T-helper 22 cell (primary cell): Measurements from ENCODE around the gene IL1A.

ENCODE experiments used
- DNase-seq: peaks from one replicate; pipeline ENCODE4 v3.0.0-alpha.2; 2020; ENCODE audit warnings: low read depth

Gene IL1A

GRCh38 chr2:112792419-112792818 is 8.1 kb upstream of the IL1A start:
- no peak for DNase-seq

DNA sequence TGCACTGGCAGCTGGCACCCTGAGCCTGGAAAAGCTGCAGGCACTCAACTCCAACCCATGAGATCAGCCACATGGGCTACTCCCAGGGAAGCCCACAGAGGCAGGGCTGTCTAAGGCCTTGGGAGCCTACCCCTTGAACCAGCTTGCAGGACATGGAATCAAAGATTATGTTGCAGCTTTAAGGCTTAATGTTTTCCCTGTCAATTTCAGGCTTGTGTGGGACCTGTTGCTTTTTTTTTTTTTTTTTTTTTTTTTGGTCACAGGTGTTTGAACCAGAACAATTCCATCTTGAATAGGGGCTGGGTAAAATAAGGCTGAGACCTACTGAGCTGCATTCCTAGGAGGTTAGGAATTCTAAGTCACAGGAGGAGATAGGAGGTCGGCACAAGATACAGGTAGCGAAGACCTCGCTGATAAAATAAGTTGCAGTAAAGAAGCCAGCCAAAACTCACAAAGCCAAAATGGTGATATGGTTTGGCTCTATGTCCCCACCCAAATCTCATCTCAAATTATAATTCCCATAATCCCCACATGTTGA is 7.5 kb upstream of the IL1A start:
- DNase-seq = no peak

GRCh38 chr2:112791019-112791418 is 6.7 kb upstream of the IL1A start:
- DNase-seq = no peak

DNA sequence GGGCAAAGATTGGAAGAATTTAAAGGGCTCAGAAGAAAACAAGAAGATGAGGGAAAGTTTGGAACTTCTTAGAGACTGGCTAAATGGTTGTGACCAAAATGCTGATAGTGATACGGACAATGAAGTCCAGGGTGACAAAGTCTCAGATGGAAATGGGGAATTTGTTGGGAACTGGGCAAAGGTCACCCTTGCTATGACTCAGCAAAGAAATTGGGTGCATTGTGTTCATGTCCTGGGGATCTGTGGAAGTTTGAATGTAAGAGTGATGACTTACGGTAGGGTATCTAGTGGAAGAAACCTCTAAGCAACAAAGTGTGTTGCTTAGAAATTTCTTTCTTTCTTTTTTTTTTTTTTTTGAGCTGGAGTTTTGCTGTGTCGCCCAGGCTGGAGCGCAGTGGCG is 6.0 kb upstream of the IL1A start:
- no peak for DNase-seq

GRCh38 chr2:112789186-112789585 is 4.9 kb upstream of the IL1A start:
- no peak for DNase-seq

GRCh38 chr2:112788653-112789052 is 4.4 kb upstream of the IL1A start:
- no peak for DNase-seq

GRCh38 chr2:112787729-112788393 is 3.6 kb upstream of the IL1A start:
- DNase-seq = no peak

DNA sequence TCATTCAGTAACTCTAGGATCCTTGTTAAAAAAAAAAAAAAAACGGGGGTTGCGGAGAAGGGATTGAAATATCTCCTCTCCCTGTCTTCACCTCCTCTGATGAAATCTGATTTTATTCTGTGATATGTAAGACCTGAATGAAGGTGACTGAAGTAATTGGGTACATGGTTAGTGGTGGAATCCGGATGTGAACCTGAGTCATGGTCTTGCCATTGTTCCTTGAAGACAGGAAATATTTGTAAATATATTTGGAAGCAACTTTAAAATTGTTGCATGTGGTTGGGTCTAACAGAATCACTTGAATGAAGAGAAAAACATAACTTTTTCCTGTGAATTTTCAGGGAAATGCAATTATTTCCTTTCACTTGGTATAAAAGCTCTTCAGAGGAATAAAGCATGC is 3.0 kb upstream of the IL1A start:
- DNase-seq = no peak

DNA sequence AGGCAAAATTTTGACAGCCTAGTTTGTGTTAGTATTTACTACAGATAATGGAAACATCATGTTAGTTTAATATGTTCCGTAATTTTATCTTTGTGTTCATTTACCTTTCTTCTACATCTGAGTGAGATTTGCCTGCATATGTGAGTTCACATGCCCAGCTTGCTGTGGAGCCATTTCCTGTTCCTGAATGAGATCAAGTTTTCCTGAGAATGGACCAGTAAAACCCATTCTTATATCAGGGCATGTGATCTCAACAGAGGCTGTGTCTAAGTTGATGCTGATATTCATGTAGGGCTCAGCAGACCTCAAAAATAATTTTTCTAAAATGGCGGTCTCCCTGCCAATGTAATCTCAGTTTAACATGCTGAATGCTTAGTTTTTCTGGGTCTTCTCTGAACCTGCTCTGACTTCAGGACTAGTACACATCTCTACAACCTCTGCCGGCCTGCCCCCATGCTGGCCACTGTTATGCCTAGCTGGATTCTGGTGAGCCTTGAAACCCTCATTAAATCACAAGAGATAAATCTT is 1.0 kb downstream of the IL1A start:
- no peak for DNase-seq

DNA sequence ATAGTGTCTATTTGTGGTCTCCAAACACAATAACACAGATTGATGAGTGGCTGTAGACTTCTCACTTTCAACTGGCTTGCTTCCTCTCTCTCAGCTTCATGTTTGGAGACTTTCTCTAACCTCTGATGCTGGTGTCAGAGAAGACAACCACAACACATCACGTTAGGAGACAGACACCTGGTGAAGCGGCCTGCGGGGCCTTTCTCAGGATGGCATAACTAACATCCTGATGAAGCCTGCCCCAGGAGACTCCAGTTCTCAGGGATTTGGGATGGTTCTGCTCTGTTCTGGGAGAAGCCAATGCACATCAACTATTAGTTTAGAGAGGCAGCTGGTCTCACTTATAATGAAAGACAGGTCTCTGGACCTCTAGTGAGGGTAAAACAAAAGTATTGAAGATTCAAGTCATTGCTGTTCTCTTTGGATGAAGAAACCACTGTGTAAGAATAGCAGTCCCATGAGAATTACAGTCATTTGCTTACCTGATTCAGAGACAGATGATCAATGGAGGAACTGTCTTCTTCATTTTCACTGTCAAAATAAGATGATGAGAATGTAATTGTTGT is 2.0 kb downstream of the IL1A start:
- DNase-seq = no peak

GRCh38 chr2:112779598-112779997 is 4.7 kb downstream of the IL1A start:
- no peak for DNase-seq

DNA sequence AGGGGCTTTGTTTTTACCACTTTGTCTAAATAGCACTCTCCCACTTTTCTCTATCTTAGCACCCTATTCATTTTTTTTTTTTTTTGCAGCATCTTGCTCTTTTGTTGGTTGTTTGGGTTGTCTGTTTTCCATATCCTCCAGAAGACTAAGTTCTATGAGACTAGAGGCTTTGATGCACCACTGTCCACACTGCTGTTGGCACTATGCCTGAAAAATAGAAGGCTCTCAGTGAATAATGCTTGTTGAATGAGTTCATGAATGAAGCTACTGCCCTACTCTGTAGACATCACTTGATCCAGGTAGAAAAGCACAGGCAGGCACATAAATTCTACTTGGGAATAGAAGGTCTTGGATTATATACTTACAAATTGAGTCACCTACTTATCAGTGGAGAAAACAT is 7.3 kb downstream of the IL1A start:
- DNase-seq = no peak

DNA sequence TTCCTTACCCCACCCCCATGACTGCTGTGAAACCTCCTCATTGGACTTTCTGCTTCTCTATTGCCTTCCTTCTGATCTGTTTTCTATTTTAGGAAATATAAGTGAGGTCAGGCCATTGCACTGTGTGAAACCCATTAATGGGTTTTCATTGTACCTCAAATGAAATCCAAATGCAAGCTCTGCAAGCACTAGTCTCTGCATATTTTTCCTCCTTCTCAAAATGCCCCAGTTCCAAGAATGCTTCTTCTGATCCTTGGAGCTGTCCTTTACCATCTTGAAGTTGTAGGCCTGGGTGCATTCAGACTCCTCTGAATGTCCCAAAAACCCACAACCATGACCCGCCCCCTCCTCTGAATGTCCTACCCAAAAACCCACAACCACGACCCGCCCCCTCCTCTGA is 8.2 kb downstream of the IL1A start:
- DNase-seq = no peak

DNA sequence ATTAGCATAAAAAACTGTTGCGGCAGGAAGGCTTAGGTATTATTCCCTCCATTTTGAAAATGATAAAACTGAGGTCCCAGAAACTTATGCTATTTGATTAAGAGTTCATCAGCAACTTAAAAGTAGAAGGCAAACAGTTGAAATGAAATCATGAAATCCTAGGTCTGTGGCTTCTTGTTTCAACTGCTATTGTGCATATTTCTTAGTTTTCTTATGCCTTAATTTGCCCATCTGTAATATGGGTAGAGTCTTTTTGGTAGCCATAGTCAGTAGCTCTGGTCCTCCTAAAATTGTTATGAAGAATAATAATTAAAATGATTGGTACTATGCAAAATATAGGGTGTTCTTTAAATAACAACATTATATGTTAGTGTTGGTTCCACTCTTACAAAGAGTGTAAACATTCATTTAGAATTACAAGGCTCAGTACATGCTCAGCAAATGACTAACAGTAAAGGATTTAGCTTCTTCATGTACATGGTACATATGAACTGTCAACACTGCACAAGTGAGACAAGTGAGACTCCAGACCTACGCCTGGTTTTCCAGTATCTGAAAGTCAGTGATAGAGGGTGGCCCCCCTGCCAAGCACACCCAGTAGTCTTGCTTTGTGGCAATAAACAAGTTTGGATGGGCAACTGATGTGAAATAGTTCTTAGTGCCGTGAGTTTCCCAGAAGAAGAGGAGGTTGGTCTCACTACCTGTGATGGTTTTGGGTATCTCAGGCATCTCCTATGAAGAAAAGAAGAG is 9.6 kb downstream of the IL1A start:
- no peak for DNase-seq

DNA sequence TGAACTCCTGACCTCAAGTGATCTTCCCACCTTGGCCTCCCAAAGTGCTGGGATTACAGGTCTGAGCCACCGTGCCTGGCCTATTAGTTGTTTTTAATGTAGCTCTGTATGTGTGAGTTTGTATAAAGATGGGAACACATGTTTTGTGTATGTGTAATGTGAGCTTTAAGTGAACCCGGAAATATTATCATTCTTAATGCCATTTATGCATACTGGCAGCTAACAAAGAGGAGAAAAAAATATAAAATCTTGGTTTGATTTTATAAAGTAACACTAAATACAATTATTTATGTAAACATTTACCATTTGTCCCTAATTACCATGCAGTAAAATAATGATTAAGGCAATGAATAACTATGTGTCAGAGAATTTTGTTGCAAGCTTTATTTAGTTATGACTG is 10.7 kb downstream of the IL1A start:
- DNase-seq = no peak

- DNase-seq = no peak
Observed at GRCh38 chr2:112772911-112773475, 11.3 kb downstream of the IL1A start.

DNA sequence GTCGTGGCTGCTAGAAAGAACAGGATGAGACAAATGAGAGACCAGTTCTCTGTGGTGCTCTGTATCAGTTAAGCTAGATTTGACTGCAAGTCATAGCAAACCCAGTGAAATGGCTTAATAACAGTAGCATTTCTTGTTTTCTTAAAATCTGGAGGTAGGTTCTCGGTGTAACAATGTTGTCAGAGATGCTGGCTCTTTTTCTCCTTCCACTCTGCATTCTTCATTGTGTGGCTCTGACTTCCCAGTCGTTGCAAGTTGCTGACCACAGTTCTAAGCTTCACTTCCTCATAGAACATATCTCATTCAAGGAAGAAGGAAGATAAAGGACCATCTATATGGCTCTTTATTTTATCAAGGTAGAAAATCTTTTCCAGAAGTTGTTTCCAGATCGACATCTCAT is 12.0 kb downstream of the IL1A start:
- DNase-seq = no peak

DNA sequence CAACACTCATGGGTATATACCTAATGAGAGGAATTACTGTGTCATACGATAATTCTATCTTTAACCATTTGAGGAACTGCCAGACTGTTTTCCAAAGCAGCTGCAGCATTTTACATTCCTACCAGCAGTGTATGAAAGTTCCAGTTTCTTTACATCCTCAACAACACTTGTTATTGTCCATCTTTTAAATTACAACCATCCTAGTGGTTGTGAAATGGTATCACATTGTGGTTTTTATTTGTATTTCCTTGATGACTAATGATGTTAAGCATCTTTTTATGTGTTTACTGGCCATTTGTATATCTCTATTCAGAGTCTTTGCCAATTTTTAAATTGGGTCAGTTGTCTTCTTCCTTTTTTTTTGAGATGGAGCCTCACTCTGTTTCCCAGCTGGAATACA is 15.9 kb downstream of the IL1A start:
- no peak for DNase-seq

- DNase-seq = no peak
Observed at GRCh38 chr2:112767693-112768330, 16.5 kb downstream of the IL1A start.

GRCh38 chr2:112765251-112765650 is 19.0 kb downstream of the IL1A start:
- no peak for DNase-seq

DNA sequence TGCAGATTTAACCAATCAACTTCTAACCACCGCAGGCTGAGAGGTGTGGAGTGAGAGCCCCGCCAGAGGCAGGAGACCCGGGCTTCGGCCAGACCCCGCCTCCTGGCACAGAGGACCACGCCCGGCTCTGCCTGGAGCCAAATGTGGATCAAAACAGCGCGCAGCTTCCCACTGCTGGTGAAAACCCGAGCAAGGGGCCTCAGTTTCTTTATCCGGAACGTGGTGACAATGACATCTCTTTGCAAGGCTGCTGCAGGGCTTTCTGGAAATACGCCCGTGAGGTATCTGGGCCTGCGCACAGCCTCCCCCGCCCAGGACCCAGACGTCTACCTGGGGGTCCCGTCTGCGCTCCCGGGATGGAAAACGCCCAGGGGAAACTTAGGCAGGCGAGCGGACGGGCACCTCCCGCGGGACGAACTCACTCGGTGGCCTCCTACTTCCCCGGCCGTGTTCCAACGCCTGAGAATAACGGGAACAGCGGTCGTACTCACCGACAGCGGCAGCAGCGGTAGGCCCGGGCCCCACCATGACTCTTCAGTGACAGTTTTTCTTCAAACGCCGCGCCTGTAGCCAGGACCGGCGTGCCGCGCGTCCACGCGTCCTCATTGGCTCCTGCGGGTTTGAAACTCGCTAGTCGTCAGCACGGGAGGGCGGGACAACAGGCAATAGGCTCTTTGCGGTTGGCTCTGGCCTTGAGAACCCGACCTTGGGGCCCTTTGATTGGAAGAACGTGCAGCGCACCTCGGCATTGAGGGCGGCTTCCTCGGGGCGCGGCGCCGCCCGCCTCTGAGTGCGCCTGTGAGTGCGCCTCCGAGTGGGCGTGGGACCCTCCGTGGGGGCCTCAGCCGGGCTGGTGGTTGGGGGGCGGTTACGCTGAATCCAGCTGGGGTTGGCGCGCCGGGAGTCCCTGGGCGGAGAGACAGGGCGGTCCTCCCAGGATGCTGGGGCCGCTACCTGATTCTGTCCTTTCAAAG is 19.9 kb downstream of the IL1A start, which contains the start of gene CKAP2L:
CKAP2L (minus strand) TSS at position 539 of the 974 bp plus-strand sequence; CDS start at position 528, 11 bp downstream.
- DNase-seq = peak; percentile 94
